Stomach (tissue), 9 donors: ENCODE measurements around the gene DLEC1. TPM values are rescaled to one million over a fixed set of nuclear protein-coding genes. Genes with fewer than 3 reads are reported as not detected.

ENCODE experiments used
- DNase-seq, 2 donors: peaks; one replicate each; pipeline versions ENCODE4 v3.0.0 to v3.0.0-alpha.2; 2013 to 2019
- H3K27ac ChIP-seq, 5 donors: fragments of 200-600 bp in 4 of 5; sonication (generic) in 4 of 5; one replicate each; pipeline ENCODE4 v1.5.1; 2013 to 2019; ENCODE audit warnings: mild to moderate bottlenecking in 1 of 5, moderate library complexity in 1 of 5
- H3K27me3 ChIP-seq, 3 donors: fragments of 200-600 bp; sonication (generic); one replicate each; pipeline ENCODE4 v1.5.1; 2017 to 2019; ENCODE audit warnings: mixed run types in 1 of 3
- H3K36me3 ChIP-seq, 4 donors: fragments of 200-600 bp; sonication (generic); 1 replicate in 3 of 4; 2 replicates in 1 of 4; pipeline ENCODE4 v1.5.1; 2016 to 2019
- H3K4me1 ChIP-seq, 4 donors: fragments of 200-600 bp; sonication (generic); one replicate each; pipeline ENCODE4 v1.5.1; 2016 to 2019
- H3K4me3 ChIP-seq, 4 donors: fragments of 200-600 bp; sonication (generic) in 3 of 4; one replicate each; pipeline ENCODE4 v1.5.1; 2016 to 2019; ENCODE audit warnings: mild to moderate bottlenecking in 1 of 4
- H3K9me3 ChIP-seq, 4 donors: fragments of 200-600 bp; sonication (generic); one replicate each; pipeline ENCODE4 v1.5.1; 2016 to 2019
- CTCF ChIP-seq, 7 experiments: fragments of 450-650 bp in 4 of 7; fragments of 200-600 bp in 3 of 7; sonication (generic) in 3 of 7; IDR thresholded peaks; one replicate each; pipeline ENCODE4 v1.5.1; 2016 to 2019; ENCODE audit warnings: antibody characterized with exemption in 7 of 7, control low read depth in 2 of 7, mild to moderate bottlenecking in 1 of 7
- EP300 ChIP-seq: sonication (generic); formaldehyde crosslinking; IDR thresholded peaks from one replicate; pipeline ENCODE4 v1.6.1; 2017; ENCODE audit warnings: antibody characterized with exemption
- POLR2A ChIP-seq, 4 donors: fragments of 450-650 bp; IDR thresholded peaks; one replicate each; pipeline ENCODE4 v1.6.1; 2016; ENCODE audit warnings: antibody characterized with exemption in 4 of 4, control low read depth in 2 of 4, mild to moderate bottlenecking in 1 of 4, moderate library complexity in 1 of 4
- POLR2AphosphoS5 ChIP-seq, 3 donors: sonication (generic); formaldehyde crosslinking; IDR thresholded peaks; one replicate each; pipeline ENCODE4 v1.6.1; 2016; ENCODE audit warnings: antibody characterized with exemption in 3 of 3
- whole genome bisulfite sequencing, 5 donors: extraction: QIAGEN DNeasy Blood & Tissue Kit in 3 of 5; methylation state at CpG; one replicate each; pipeline versions ENCODE4 v1.1.5 to v1.1.7; 2013 to 2018; 5-methylcytosine and 5-hydroxymethylcytosine counted together
- intact Hi-C: fragments of 100-400 bp; cut with DNase I; formaldehyde crosslinking; loops from one replicate; pipeline ENCODE4 v1.15.1; 2023; ENCODE audit warnings: low total_unique reads
- polyA plus RNA-seq, 3 donors: library from polyadenylated mRNA; stranded (reverse); fragments of 200-250 nt; gene quantifications; one replicate each; pipeline ENCODE4 v1.2.3, GENCODE V29; 2013
- total RNA-seq, 5 donors: library from RNA; depleted of rRNA; stranded (reverse); fragments of >200 nt; gene quantifications; one replicate each; pipeline versions ENCODE4 v1.1.0 to v1.2.3, GENCODE V29; 2014 to 2016
- donor health status: healthy with polysubstance abuse.
- donor health status: Bipolar disorder and iron deficiency.
- donor health status: healthy.

DLEC1 gene
- total and polyA plus RNA-seq, 8 donors, result 0.12 to 1.5 (median 0.31) TPM; not detected in 3

- Histone ChIP-seq H3K9me3 (no peaks in the 10 kb centered on the region), H3K27ac (peak overlapping the region; percentile 25 to 79 (median 72)), H3K36me3 (peaks cover 25 to 65% (median 57%) of the 10 kb centered on the region in 4 donors), H3K4me3 (no peak overlapping the region), H3K27me3 (no peaks in the 10 kb centered on the region), H3K4me1 (peaks cover 42 to 76% (median 68%) of the 10 kb centered on the region in 4 donors)
- no peak for DNase-seq
- 76 to 90% (median 80%) methylated on average over 8 to 9 of the region's 9 CpGs for WGBS, 5 donors
- intact Hi-C loops, result no loop called here
- TF ChIP-seq POLR2A (IDR thresholded peaks at IDR 0.05) (no peak), EP300 (no peak), POLR2AphosphoS5 (IDR thresholded peaks at IDR 0.05) (no peak), CTCF (IDR thresholded peaks at IDR 0.05) (no peak)
Observed at GRCh38 chr3:38002940-38003339, 36.1 kb upstream of the DLEC1 start.

GRCh38 chr3:38003371-38003816 is 35.6 kb upstream of the DLEC1 start:
- Histone ChIP-seq H3K27ac (peak overlapping the region; percentile 70 to 79 (median 78)), H3K27me3 (no peaks in the 10 kb centered on the region), H3K4me1 (peaks cover 38 to 72% (median 63%) of the 10 kb centered on the region in 4 donors), H3K4me3 (no peak overlapping the region), H3K9me3 (no peaks in the 10 kb centered on the region), H3K36me3 (peaks cover 28 to 70% (median 61%) of the 10 kb centered on the region in 4 donors)
- WGBS, 5 donors, result 23 to 58% (median 35%) methylated on average over 7 of the region's 7 CpGs
- DNase-seq, result peak; percentile 79 to 86
- intact Hi-C loops, result no loop called here
- TF ChIP-seq POLR2AphosphoS5 (IDR thresholded peaks at IDR 0.05), result no peak
- peak in 5 of 7 experiments; percentile 79 to 93 (median 86) for TF ChIP-seq CTCF (IDR thresholded peaks at IDR 0.05)

GRCh38 chr3:38003817-38004414 is 35.1 kb upstream of the DLEC1 start:
- TF ChIP-seq POLR2AphosphoS5 (IDR thresholded peaks at IDR 0.05) (no peak), CTCF (IDR thresholded peaks at IDR 0.05) (no peak), POLR2A (IDR thresholded peaks at IDR 0.05) (no peak), EP300 (no peak)
- Histone ChIP-seq H3K4me3 (no peak overlapping the region), H3K36me3 (peaks cover 28 to 75% (median 67%) of the 10 kb centered on the region in 4 donors), H3K27ac (peak overlapping the region; percentile 70 to 79 (median 78)), H3K27me3 (no peaks in the 10 kb centered on the region), H3K4me1 (peaks cover 35 to 68% (median 60%) of the 10 kb centered on the region in 4 donors), H3K9me3 (no peaks in the 10 kb centered on the region)
- WGBS, 5 donors, result 50 to 69% (median 57%) methylated on average over 8 to 11 of the region's 11 CpGs
- peak in 1 of 2 donors; percentile 78 for DNase-seq
- intact Hi-C loops, result no loop called here

- intact Hi-C loops, result no loop called here
- no peaks in the 10 kb centered on the region for H3K27me3 ChIP-seq
- peak overlapping the region; percentile 70 to 79 (median 78) for H3K27ac ChIP-seq
- H3K36me3 ChIP-seq, result peaks cover 28 to 79% (median 72%) of the 10 kb centered on the region in 4 donors
- peaks cover 31 to 62% (median 55%) of the 10 kb centered on the region in 4 donors for H3K4me1 ChIP-seq
- peak; percentile 91 to 95 for DNase-seq
- 27 to 52% (median 37%) methylated on average over 14 of the region's 14 CpGs for WGBS, 5 donors
- no peak overlapping the region for H3K4me3 ChIP-seq
- TF ChIP-seq CTCF (IDR thresholded peaks at IDR 0.05) (peak in 5 of 7 experiments; percentile 47 to 83 (median 60)), POLR2AphosphoS5 (IDR thresholded peaks at IDR 0.05) (peak in 2 of 3 donors; percentile 41 to 83), POLR2A (IDR thresholded peaks at IDR 0.05) (no peak), EP300 (no peak)
- H3K9me3 ChIP-seq, result no peaks in the 10 kb centered on the region
Observed at GRCh38 chr3:38004415-38005075, 34.5 kb upstream of the DLEC1 start.
